ENCODE measurements around the gene PCNP.

- TF ChIP-seq CTCF (optimal IDR thresholded peaks at IDR 0.05 in 1 of 3, IDR thresholded peaks at IDR 0.05 in 1 of 3, conservative IDR thresholded peaks at IDR 0.05 in 1 of 3; ENCODE audit: extremely low read depth in 1 of 3, insufficient read depth in 2 of 3, low read length in 3 of 3): no peak
- TF ChIP-seq EZH2 (IDR thresholded peaks at IDR 0.05; ENCODE audit: low read length): no peak
These were observed 25.4 kb upstream of the PCNP start for GRCh38 chr3:101548527-101549105.

Measured in keratinocyte (primary cell).